HG03095 (cell line): ENCODE measurements around the gene ARHGEF9.
A peak's percentile ranks its signal among the peaks of the same experiment; 100 is the strongest.
"Not testable (repeated sequence)": the region's sequence is repeated elsewhere in the genome, so short reads cannot be mapped to it uniquely, and the experiment has no call there.

Source experiments
- ATAC-seq: cut with Tn5 transposase; IDR thresholded peaks from one replicate; pipeline ENCODE4 v1.9.1; 2021; ENCODE audit warnings: moderate library complexity; ENCODE audit not compliant: unreplicated experiment

ARHGEF9 gene

DNA sequence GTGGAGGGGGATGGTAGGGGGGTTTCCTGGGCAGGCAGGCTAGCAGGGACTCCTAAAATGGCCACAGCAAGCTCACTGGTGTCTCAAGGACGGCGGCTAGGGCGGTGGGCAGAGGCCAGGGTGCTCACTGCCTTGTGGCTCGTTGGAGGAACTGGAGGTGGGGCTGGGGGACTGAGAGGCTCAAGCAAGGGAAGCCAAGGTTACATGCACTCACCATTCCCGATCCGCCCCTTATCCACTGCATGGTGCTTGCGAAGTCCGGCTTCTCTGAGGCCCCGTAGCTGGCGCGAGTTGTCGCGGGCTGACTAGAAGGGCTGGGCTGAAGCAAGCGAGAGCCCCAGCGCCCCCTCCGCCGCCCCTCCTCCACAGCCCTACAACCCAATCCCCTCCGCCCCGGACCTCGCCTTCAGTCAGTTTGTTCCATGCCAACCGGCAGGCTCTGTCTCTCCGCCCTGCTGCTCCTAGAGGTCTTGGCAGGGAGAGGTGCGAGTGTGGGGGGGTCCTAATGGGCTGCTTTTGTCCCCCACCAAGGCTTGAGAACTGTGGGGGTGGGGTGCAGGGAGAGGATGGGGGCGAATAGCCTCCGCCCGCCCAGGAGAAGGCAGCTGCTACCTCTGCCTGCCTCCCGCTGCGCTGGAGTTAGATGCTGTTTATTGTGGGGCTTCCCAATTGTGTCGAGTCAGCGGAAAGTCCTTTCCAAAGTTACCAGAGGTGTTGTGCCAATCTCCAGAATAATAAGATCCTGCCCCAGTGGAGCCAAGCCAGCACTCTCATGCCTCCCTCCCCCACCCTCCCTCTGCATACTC is at the start of gene ARHGEF9:
TSS of gene ARHGEF9 (minus strand) at position 313 of the 806 bp plus-strand sequence. CDS start at position 244, 69 bp downstream.
- no peak for ATAC-seq

DNA sequence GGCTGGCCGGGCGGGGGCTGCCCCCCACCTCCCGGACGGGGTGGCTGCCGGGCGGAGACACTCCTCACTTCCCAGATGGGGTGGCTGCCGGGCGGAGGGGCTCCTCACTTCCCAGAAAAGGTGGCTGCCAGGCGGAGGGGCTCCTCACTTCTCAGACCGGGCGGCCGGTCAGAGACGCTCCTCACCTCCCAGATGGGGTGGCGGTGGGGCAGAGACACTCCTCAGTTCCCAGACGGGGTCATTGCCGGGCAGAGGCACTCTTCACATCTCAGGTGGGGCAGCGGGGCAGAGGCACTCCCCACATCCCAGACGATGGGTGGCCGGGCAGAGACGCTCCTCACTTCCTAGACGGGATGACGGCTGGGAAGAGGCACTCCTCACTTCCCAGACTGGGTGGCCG is 40.4 kb upstream of the ARHGEF9 start:
- ATAC-seq: not testable (repeated sequence)

DNA sequence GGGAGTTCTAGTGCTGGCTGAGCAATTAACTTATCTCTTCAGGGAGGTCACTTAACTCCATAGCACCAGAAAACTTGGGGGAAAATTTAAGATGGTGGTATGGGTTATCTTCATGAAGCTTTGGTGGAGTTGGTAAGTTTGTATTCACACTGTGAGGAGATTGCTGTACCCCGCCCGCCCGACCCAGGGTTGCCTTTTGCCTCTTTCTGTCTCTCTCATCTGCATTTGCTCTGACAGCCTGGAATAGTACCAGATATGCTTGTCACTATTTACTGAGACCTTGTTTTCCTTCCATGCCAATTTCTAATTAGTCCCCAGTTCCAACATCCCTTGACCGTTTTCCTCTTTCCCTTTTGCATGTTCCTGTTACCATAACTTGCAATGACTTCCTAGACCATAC is 33.1 kb upstream of the ARHGEF9 start:
- no peak for ATAC-seq

DNA sequence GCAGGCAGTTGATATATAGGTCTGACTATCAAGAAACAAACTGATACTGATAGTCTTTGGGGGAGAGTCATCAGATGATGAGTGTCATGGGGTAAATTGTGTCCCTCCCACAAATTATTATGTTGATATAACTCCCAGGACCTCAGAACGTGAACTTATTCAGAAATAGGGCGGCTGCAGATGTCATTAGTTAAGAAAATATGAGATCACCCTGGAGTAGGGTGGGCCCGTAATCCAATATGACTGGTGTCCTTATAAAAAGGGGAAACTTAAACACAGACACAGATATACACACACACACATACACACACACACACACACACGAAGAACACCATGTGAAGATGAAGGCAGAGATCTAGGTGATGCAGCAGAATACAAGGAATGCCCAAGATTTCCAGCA is 32.7 kb upstream of the ARHGEF9 start:
- no peak for ATAC-seq

DNA sequence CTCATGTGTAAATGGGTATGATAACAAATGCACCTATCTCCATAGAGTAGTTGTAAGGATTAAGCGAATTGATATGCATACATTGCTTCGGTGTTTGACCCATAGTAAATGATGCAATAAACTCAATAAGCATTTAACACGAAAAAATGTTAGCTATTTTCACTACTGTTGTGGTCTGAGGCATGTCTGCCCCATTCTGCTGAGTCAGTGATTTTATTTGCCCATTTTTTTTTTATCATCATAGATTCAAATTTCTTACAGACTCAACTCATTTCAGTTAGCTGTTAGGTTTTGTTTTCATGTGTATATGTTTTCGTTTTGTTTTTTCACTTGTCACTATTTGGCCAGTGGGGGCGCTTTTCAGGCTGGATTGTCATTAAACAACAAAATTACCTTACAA is 27.8 kb upstream of the ARHGEF9 start:
- ATAC-seq: no peak

DNA sequence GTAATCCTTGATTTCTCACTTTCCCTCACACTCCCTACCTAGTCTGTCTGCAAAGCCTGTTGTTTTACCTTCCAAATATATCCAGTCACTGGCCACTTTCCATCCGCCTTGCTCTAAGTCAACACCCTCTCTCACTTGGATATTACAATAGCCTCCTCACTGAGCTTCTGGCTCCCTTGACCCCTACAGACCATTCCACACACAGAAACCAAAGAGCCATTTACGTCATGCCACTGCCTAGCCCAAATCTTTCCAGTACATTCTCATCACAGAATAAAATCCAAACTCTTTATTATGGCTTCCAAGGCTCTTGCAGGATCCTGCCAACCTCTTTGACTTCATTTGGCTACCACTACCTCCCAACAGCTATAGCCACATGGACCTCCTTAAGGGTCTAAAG is 25.7 kb upstream of the ARHGEF9 start:
- no peak for ATAC-seq

DNA sequence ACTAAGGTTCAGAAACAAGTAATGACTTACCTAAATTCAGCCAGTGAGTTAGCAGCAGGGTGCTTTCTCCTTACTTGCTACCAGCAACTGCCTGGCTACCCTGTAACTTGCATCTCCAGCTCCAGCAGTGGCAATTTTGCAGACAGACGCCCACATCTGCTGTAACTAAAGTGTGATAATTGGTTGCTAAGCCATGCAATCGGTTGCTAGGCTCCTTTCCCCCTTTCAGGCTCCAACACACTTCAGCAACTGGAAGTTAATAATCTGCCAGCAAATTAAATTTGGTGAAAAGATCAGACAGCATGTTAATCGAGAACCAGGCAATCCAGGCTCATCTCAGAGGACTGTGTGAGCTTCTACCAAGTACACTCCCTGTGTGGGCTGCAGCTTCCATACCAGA is 24.2 kb upstream of the ARHGEF9 start:
- no peak for ATAC-seq

DNA sequence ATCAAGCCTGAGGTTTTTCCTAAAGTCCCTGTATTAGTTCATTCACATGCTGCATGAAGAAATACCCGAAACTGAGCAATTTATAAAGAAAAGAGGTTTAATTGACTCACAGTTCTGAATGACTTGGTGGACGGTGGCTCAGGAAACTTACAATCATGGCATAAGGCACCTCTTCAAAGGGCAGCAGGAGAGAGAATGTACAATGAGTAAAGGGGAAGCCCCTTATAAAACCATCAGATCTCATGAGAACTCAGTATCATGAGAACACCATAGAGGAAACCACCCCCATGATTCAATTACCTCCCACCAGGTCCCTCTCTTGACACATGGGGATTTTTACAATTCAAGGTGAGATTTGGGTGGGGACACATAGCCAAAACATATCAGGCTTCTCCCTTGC is 10.4 kb upstream of the ARHGEF9 start:
- ATAC-seq: not testable (repeated sequence)

DNA sequence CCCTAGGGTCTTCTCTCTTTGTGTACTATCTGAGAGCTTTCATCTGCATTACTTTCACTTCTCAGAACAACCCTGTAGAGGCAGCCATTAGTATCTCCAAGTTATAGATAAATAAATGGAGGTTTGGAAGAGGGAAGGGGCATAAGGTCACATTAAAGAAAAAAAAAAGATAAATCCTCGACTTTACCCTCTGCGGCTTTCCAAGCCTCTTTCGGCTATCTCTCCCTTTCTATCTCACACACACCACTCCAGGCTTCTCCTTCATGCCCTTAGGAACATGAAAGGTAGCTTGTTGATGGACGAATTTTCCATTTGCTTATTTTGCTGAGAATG is 660 bp upstream of the ARHGEF9 start:
- ATAC-seq: no peak

DNA sequence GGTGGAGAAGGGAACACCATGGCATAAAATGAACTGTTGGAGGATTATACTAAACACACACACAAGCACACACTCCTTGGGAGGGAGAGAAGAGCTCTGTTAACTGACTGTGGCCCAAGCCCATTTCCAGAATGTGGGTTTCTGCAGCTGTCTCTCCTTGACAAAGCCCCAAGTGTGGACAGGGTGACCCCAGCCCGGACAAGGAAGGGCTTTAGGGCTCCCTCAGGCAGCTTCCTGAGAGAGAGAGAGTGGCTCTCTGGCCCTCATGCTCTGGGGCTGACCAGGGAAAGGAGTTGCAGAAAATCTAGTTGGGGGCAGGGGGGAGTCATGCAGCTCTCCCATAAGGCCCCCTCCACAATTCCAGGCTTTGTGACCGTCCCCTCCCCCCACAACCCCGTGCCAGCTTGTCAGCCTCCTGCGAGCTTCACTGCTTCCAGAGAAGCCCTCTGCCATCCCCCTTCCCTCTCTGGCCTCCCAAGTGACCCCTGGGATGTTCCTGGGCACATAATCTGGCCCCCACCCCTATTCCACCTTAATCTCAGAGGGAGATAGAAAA is 590 bp downstream of the ARHGEF9 start:
- ATAC-seq: no peak

DNA sequence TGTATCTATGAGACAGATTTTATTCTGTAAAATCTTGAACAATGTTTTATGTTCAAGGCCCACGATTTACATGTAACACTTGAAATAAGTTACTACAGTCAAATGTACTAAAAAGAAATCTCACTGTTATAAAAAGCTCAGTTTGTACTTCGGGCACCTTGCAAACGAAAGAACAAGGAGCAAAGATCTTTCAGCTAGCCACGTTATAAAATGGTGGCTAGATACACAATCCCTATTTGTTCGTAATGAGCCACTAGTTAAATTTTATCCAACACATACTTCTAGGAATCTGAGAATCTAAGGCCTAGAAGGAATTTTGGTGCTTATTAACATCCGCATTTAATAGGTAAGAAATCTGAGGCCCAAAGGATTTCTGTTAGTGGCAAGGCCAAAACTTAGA is 2.5 kb downstream of the ARHGEF9 start:
- ATAC-seq: no peak

DNA sequence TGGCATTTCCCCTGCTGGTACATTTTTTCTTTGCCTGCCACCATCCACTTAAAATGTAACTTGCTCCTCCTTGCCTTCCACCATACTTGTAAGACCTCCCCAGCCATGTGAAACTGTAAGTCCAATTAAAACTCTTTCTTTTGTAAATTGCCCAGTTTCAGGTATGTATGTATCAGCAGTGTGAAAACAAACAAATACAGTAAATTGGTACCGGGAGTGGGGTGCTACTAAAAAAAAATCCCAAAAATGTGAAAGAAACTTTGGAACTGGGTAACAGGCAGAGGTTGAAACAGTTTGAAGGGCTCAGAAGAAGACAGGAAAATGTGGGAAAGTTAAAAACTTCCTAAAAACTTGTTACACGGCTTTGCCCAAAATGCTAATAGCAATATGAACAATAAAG is 16.3 kb downstream of the ARHGEF9 start:
- no peak for ATAC-seq

DNA sequence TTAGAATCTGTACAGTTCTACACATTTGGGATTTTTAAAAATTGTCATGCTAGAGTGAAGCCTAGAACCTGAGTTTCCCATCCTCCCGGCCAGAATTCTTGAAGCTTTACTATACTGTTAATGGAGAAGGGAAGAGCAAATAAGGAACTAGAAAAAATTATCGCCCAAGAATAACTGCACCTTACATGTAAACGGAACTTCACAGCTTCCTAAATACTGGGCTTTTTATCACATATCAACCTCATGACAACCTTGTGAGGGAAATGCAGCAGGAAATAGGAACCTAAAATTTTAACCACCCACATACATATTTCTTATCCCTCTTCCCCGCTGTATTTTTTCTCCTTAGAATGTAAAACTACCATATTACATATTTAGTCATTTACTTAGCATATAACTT is 19.3 kb downstream of the ARHGEF9 start:
- no peak for ATAC-seq

DNA sequence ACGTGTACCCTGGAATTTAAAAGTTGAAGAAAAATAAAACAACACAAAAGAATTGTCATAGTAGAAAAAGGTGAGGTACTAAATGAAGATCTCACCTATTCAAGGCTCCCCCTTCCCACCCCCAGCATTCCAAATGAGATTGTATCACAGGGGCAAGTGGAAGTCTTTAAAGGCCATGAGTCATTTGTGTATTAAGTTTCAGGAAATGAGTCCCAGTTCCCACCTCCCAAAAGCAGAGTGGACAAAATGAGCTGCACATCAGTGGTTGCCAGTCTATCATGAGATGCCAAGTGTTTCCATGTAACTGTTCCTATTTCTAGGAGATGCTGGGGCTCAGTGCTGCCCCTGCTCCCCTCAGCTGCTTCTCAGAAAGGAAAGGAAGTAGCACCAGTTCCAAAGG is 20.1 kb downstream of the ARHGEF9 start:
- no peak for ATAC-seq

DNA sequence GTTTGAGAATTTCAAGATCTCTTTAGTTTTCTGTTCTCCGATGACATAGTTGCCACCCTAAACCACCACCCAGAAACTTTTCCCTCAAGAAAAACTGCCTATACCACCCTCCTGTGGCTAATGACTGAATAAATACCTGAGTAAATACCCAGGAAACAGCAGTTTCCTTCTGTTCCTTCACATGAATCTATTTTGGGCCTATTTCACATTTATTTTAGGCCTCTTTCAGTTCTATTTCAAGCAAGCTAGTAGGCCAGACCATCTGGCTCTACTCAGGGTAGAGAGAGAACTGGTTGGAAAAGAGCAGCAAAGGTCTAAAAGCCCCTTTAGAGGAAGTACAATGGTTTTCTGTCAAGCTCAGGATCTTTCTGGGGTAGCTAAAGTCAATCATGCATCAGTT is 23.4 kb downstream of the ARHGEF9 start:
- ATAC-seq: peak; percentile 77

DNA sequence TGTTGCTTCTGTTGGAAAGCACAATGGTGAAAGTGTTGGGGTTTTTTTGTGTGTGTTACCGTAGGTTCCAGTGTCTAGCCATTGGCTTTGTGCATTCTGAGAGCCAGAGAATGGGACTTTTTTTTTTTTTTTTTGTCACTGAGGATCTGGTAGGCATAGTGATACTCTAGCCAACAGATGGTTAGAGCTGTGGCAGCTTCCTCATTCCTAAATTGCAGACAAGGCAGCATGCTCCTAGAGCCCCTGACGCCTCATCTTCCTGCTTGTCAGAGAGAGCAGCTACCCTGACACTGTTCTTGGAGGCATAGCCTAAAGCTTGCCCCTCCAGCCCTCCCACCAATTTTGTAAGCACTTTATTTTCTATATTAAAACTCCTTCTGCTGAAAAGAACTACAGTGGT is 27.0 kb downstream of the ARHGEF9 start:
- no peak for ATAC-seq

DNA sequence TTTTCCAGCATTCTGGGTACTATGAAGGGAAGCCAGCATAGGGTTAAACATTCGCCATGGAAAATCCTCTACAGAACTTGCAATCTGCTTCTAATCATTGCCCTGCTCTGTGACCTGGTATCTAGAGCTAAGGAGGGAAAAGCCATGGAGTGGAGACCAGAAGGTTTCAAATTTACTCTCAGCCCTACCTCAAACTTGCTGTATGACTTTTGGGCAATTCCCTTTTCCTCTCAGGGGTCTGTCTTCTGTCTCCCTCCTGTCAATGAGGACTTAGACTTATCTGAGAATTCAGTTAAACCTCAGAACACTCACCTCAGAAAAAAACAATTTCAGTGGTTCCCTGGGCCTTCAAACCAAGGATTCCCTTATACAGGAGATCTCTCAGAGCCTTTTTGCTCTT is 29.1 kb downstream of the ARHGEF9 start:
- ATAC-seq: no peak

DNA sequence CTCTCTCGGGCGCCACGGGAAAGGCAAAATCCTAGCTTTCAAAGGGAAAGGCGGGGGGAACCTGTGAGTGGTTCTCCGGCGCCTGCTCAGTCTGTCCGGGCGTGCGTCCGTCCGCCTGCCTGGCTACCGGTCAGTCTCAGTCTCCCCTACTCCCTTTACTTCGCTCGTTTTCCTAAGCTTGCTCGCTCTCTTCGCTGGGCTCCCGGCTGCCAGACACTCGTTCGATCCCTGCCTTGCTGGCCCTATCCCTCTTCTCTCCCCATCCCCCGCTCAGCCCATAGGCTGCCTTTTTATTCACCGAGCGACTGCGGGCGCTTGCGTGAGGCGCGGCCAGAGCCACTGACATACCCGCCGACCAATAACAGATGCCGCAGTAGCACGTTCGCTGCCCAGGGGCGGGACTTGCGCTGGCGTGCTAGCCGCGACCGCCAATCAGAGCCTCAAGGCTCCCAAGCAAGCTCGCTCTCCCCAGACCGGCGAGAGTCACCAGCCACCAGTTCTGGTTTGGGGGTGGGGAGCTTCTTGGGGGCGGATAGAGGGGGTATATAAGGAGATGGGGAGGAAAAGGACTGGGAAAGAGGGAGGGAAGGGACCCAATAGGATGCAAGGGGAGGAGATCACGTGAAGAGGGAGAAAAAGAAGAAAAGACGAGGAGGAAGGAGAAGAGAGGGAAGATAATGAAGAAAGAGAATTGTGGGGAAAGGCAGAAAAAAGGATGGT is 30.0 kb downstream of the ARHGEF9 start:
- peak; percentile 95 for ATAC-seq

DNA sequence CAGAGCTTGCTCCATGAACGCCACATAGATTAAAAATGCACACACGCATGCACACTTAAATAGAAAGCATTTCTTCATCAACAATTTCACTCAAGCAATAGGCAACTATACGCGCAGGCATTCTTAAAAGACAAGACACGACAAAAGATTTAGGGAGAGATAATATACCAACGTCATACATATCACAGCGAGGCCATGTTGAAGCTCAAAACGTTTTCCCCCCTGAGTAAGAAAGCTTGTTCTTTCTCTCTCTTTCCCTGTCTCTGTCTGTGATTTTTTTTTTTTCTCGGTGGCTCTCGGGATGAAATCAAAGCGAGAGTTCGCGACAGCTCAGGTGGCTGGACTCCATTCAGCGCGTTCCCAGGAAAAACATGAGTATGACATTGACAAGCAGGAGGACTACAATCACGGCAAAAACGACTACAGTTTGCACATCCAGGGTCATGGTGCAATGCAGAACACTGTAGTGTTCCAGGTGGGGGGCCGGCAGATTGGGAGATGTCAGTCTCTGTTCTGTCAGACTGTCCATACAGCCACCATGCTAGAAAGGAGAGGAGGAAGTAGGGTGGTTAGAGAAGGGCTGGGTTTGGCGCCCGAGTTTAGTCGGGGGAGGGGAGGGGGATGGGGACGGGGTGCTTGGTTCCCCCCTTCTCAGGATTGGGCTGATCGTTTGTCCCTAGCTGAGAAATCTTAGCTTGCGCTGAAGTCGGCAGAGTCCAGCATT is 30.7 kb downstream of the ARHGEF9 start:
- ATAC-seq: peak; percentile 22

DNA sequence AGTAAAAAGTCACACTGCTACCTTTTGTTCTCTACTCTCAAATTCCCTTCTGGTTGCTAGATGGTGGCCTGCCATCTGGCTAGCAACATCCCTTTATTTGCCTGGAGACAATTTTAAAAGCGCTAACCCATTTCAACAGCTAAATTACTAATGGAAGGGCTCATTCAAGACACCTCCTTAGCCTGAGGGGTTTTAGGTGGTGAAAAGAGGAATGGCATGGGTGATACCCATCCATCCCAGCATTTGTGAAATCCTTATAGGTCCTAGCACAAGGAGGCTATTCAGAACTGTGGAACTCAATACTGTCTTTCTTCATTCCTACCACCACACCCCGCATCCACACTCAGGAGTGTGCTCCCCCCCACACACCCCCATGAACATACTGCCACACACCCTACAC is 33.5 kb downstream of the ARHGEF9 start:
- ATAC-seq: no peak

DNA sequence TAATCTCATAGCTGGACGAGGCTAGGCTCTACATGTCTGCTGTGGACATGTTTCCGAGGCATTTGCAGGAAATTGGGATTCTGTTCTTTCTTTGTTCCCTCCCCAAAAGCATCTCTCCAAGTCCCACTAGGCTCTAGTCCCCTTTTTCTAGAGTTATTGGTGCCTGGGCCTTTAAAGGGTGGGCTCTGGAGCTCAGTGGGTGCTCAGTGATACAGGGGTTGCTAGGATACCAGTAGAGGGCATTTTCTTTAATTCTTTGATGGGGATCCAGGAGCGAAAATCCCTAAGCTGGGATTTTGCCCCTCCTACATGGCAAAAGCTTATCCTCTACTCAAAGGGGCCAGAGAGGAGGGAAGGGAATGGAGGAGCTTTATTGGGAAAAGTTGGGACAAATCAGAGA is 34.2 kb downstream of the ARHGEF9 start:
- no peak for ATAC-seq

DNA sequence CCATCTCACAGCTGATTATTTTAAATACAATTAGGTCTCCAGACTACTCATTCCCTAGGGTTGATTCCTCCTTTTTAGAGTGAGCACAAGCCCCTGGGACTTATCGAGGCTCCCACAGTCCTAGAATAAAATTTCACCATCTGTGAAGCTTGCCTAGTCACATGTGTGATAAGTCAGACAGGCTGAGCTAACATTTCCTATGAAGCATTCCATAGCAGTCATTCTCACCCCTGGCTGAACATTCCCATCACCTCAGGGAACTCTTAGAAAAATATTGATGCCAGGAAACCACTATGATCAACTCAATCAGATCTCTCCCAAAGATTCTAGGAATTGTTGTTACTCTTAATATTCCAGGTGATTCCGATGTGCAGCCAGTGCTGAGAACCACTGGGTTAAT is 37.7 kb downstream of the ARHGEF9 start:
- ATAC-seq: no peak
